ENCODE measurements around the gene NME5. TPM values are rescaled to one million over a fixed set of nuclear protein-coding genes. Genes with fewer than 3 reads are reported as not detected.
A peak's percentile ranks its signal among the peaks of the same experiment; 100 is the strongest.

NME5 gene
- total and polyA plus RNA-seq, 7 donors = 1.2 to 3.5 (median 1.6) TPM; not detected in 1

DNA sequence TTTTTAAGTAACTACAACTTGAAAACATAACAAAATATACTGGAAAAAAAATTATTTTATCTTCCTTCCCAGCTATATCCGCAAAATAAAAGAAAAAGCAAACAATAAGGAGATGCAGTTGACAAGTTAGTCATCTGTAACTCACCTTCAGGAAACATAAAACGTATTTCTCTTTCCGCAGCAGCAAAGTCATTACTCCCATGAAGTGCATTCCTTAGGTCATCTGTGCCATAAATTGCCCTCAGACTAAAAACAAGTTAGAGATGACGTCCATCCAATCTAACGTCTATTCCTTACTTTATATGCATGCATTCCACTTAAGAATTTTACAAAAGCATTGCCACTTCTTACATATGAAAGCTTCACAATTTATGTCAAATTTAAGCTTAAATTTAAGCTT is 10.9 kb downstream of the NME5 start:
- Histone ChIP-seq H3K4me3 (no peak overlapping the region), H3K36me3 (no peaks in the 10 kb centered on the region), H3K9me3 (no peaks in the 10 kb centered on the region), H3K27me3 (no peaks in the 10 kb centered on the region), H3K27ac (no peak overlapping the region), H3K4me1 (no peaks in the 10 kb centered on the region)
- intact Hi-C loops (cut with DNase I) = no loop called here
- TF ChIP-seq POLR2A (IDR thresholded peaks at IDR 0.05) (no peak), EP300 (IDR thresholded peaks at IDR 0.05) (no peak), POLR2AphosphoS5 (IDR thresholded peaks at IDR 0.05) (no peak)
- TF ChIP-seq, protein P1, sequence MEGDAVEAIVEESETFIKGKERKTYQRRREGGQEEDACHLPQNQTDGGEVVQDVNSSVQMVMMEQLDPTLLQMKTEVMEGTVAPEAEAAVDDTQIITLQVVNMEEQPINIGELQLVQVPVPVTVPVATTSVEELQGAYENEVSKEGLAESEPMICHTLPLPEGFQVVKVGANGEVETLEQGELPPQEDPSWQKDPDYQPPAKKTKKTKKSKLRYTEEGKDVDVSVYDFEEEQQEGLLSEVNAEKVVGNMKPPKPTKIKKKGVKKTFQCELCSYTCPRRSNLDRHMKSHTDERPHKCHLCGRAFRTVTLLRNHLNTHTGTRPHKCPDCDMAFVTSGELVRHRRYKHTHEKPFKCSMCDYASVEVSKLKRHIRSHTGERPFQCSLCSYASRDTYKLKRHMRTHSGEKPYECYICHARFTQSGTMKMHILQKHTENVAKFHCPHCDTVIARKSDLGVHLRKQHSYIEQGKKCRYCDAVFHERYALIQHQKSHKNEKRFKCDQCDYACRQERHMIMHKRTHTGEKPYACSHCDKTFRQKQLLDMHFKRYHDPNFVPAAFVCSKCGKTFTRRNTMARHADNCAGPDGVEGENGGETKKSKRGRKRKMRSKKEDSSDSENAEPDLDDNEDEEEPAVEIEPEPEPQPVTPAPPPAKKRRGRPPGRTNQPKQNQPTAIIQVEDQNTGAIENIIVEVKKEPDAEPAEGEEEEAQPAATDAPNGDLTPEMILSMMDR (IDR thresholded peaks at IDR 0.05) = no peak
- WGBS, 2 donors = 33 to 45% methylated on average over 5 of the region's 5 CpGs
- DNase-seq = no peak

GRCh38 chr5:138115254-138115653 is 24.0 kb downstream of the NME5 start:
- no peaks in the 10 kb centered on the region for H3K9me3 ChIP-seq
- H3K27me3 ChIP-seq = no peaks in the 10 kb centered on the region
- no peaks in the 10 kb centered on the region for H3K36me3 ChIP-seq
- no peak overlapping the region for H3K4me3 ChIP-seq
- H3K27ac ChIP-seq = no peak overlapping the region
- TF ChIP-seq POLR2AphosphoS5 (IDR thresholded peaks at IDR 0.05) (no peak), POLR2A (IDR thresholded peaks at IDR 0.05) (no peak), EP300 (IDR thresholded peaks at IDR 0.05) (no peak)
- TF ChIP-seq, protein P1 (IDR thresholded peaks at IDR 0.05) = no peak
- no peak for DNase-seq
- intact Hi-C loops (cut with DNase I) = no loop called here
- peaks cover 0 to 24% (median 14%) of the 10 kb centered on the region in 4 donors for H3K4me1 ChIP-seq

- intact Hi-C loops (cut with DNase I) = no loop called here
- WGBS, 2 donors = 41 to 44% methylated on average over 1 of the region's 1 CpG
These were observed 27.3 kb downstream of the NME5 start for GRCh38 chr5:138111937-138112336.

DNA sequence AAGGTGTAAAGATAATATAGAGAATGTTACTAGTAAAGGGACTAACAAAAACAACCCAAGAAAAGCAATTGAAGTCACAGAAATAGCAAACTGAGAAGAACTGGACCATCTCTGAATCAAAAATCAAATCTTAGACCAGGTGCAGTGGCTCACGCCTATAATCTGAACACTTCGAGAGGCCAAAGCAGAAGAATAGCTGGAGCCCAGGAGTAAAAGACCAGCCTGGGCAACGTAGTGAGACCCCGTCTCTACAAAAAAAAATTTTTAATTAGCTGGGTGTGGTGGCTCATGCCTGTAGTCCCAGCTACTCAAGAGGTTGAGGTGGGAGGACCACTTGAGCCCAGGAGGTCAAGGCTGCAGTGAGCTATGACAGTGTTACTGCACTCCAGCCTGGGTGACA is 28.0 kb downstream of the NME5 start:
- no peaks in the 10 kb centered on the region for H3K36me3 ChIP-seq
- no peaks in the 10 kb centered on the region for H3K9me3 ChIP-seq
- peak overlapping the region in 2 of 4 donors; percentile 50 to 54 for H3K27ac ChIP-seq
- TF ChIP-seq POLR2A (IDR thresholded peaks at IDR 0.05) (no peak), EP300 (IDR thresholded peaks at IDR 0.05) (no peak), POLR2AphosphoS5 (IDR thresholded peaks at IDR 0.05) (no peak)
- TF ChIP-seq, protein P1 (IDR thresholded peaks at IDR 0.05) = no peak
- no peak for DNase-seq
- intact Hi-C loops (cut with DNase I) = no loop called here
- 60 to 79% methylated on average over 4 of the region's 4 CpGs for WGBS, 2 donors
- H3K4me3 ChIP-seq = peak overlapping the region in 1 of 4 donors; percentile 8
- H3K4me1 ChIP-seq = peaks cover 0 to 24% (median 15%) of the 10 kb centered on the region in 4 donors
- no peaks in the 10 kb centered on the region for H3K27me3 ChIP-seq

More at GRCh38 chr5:138111937-138112336, 27.3 kb downstream of the NME5 start:
- Histone ChIP-seq H3K4me3 (peak overlapping the region in 1 of 4 donors; percentile 5), H3K4me1 (peaks cover 0 to 24% (median 15%) of the 10 kb centered on the region in 4 donors), H3K27ac (peak overlapping the region in 3 of 4 donors; percentile 39 to 54 (median 50)), H3K27me3 (no peaks in the 10 kb centered on the region), H3K36me3 (no peaks in the 10 kb centered on the region), H3K9me3 (no peaks in the 10 kb centered on the region)
- TF ChIP-seq POLR2AphosphoS5 (IDR thresholded peaks at IDR 0.05) (peak in 1 of 4 donors; percentile 20), POLR2A (IDR thresholded peaks at IDR 0.05) (no peak), EP300 (IDR thresholded peaks at IDR 0.05) (no peak)
- TF ChIP-seq, protein P1 (IDR thresholded peaks at IDR 0.05) = no peak
- DNase-seq = no peak

All from sigmoid colon (tissue), 7 donors.